ACC112 (cell line): ENCODE data around the gene PRSS12.

ENCODE experiments used
- H2AFZ ChIP-seq: fragments of 200-600 bp; sonication (generic); one replicate; pipeline ENCODE4 v1.6.0; 2017; ENCODE audit warnings: antibody characterized with exemption, low read length; ENCODE audit not compliant: unreplicated experiment
- H3K27ac ChIP-seq: fragments of 200-600 bp; sonication (generic); 2 replicates; pipeline ENCODE4 v1.5.1; 2014; ENCODE audit warnings: low read depth, mild to moderate bottlenecking, antibody characterized with exemption, low read length, moderate library complexity
- H3K27me3 ChIP-seq: fragments of 200-600 bp; sonication (generic); 2 replicates; pipeline ENCODE4 v1.6.1; 2014; ENCODE audit warnings: mild to moderate bottlenecking, antibody characterized with exemption, low read length, moderate library complexity, mixed read lengths; ENCODE audit not compliant: insufficient read depth
- H3K36me3 ChIP-seq: fragments of 200-600 bp; sonication (generic); 2 replicates; pipeline ENCODE4 v1.6.1; 2016; ENCODE audit warnings: mild to moderate bottlenecking, antibody characterized with exemption, low read length, moderate library complexity, mixed read lengths; ENCODE audit not compliant: insufficient read depth
- H3K4me1 ChIP-seq: fragments of 200-600 bp; sonication (generic); one replicate; pipeline ENCODE4 v1.6.1; 2016; ENCODE audit warnings: low read length, mixed read lengths; ENCODE audit not compliant: insufficient read depth, unreplicated experiment, control insufficient read depth
- H3K4me3 ChIP-seq: fragments of 200-600 bp; sonication (generic); 2 replicates; pipeline ENCODE4 v1.5.1; 2014; ENCODE audit warnings: mild to moderate bottlenecking, low read depth, low read length
- H3K79me2 ChIP-seq: fragments of 200-600 bp; sonication (generic); one replicate; pipeline ENCODE4 v1.6.0; 2016; ENCODE audit warnings: low read length; ENCODE audit not compliant: control insufficient read depth, unreplicated experiment, insufficient read depth

PRSS12 gene

GRCh38 chr4:118343501-118343900 lies 9.3 kb downstream of the PRSS12 start:
- peaks cover 3% of the 10 kb centered on the region for H3K79me2 ChIP-seq

GRCh38 chr4:118340109-118340508 lies 12.7 kb downstream of the PRSS12 start:
- Histone ChIP-seq H3K27ac (peak overlapping the region; percentile 98), H3K36me3 (no peaks in the 10 kb centered on the region), H2AFZ (no peak overlapping the region), H3K4me1 (peaks cover 42% of the 10 kb centered on the region), H3K27me3 (no peaks in the 10 kb centered on the region), H3K4me3 (no peak overlapping the region), H3K79me2 (peaks cover 3% of the 10 kb centered on the region)

More at GRCh38 chr4:118343501-118343900, 9.3 kb downstream of the PRSS12 start:
- H3K27me3 ChIP-seq: no peaks in the 10 kb centered on the region
- peaks cover 39% of the 10 kb centered on the region for H3K4me1 ChIP-seq
- no peak overlapping the region for H2AFZ ChIP-seq
- H3K4me3 ChIP-seq: no peak overlapping the region
- no peaks in the 10 kb centered on the region for H3K36me3 ChIP-seq
- H3K27ac ChIP-seq: no peak overlapping the region

GRCh38 chr4:118338981-118339765 lies 13.6 kb downstream of the PRSS12 start:
- Histone ChIP-seq H3K4me3 (peak overlapping the region; percentile 30), H3K36me3 (no peaks in the 10 kb centered on the region; the same call in 1 of the 2 replicates), H2AFZ (no peak overlapping the region), H3K79me2 (peaks cover 3% of the 10 kb centered on the region), H3K27ac (peak overlapping the region; percentile 98), H3K27me3 (no peaks in the 10 kb centered on the region), H3K4me1 (peaks cover 34% of the 10 kb centered on the region)

GRCh38 chr4:118338518-118338917 lies 14.3 kb downstream of the PRSS12 start:
- Histone ChIP-seq H3K27ac (peak overlapping the region; percentile 98), H3K79me2 (peaks cover 3% of the 10 kb centered on the region), H3K36me3 (no peaks in the 10 kb centered on the region; the same call in 1 of the 2 replicates), H2AFZ (no peak overlapping the region), H3K4me1 (peaks cover 34% of the 10 kb centered on the region), H3K27me3 (no peaks in the 10 kb centered on the region), H3K4me3 (peak overlapping the region; percentile 30)

GRCh38 chr4:118337954-118338353 lies 14.8 kb downstream of the PRSS12 start:
- Histone ChIP-seq H3K4me3 (no peak overlapping the region; the same call in 1 of the 2 replicates), H3K36me3 (no peaks in the 10 kb centered on the region; the same call in 1 of the 2 replicates), H3K4me1 (peaks cover 34% of the 10 kb centered on the region), H3K27ac (peak overlapping the region; percentile 98), H2AFZ (peak overlapping the region; percentile 47), H3K27me3 (no peaks in the 10 kb centered on the region), H3K79me2 (peaks cover 3% of the 10 kb centered on the region)

- Histone ChIP-seq H3K27ac (no peak overlapping the region), H3K27me3 (no peaks in the 10 kb centered on the region), H3K4me3 (no peak overlapping the region), H3K79me2 (no peaks in the 10 kb centered on the region), H3K4me1 (peaks cover 34% of the 10 kb centered on the region), H3K36me3 (no peaks in the 10 kb centered on the region; the same call in 1 of the 2 replicates), H2AFZ (no peak overlapping the region)
These were observed 17.0 kb downstream of the PRSS12 start for GRCh38 chr4:118335774-118336173.

GRCh38 chr4:118335324-118335723 lies 17.5 kb downstream of the PRSS12 start:
- no peak overlapping the region for H3K27ac ChIP-seq
- H3K4me1 ChIP-seq: peaks cover 30% of the 10 kb centered on the region
- H3K79me2 ChIP-seq: no peaks in the 10 kb centered on the region
- no peak overlapping the region for H2AFZ ChIP-seq
- no peaks in the 10 kb centered on the region for H3K27me3 ChIP-seq
- H3K36me3 ChIP-seq: no peaks in the 10 kb centered on the region; the same call in 1 of the 2 replicates
- H3K4me3 ChIP-seq: no peak overlapping the region

GRCh38 chr4:118331352-118331751 lies 21.5 kb downstream of the PRSS12 start:
- Histone ChIP-seq H3K27me3 (no peaks in the 10 kb centered on the region), H3K27ac (no peak overlapping the region), H3K79me2 (no peaks in the 10 kb centered on the region), H2AFZ (no peak overlapping the region), H3K4me3 (no peak overlapping the region), H3K4me1 (peaks cover 10% of the 10 kb centered on the region), H3K36me3 (no peaks in the 10 kb centered on the region; the same call in 1 of the 2 replicates)

- Histone ChIP-seq H3K36me3 (no peaks in the 10 kb centered on the region; the same call in 1 of the 2 replicates), H2AFZ (no peak overlapping the region), H3K79me2 (no peaks in the 10 kb centered on the region), H3K27me3 (no peaks in the 10 kb centered on the region), H3K4me1 (peaks cover 10% of the 10 kb centered on the region), H3K4me3 (no peak overlapping the region), H3K27ac (no peak overlapping the region)
These were observed 23.0 kb downstream of the PRSS12 start for GRCh38 chr4:118329849-118330248.

GRCh38 chr4:118327554-118328241 lies 25.1 kb downstream of the PRSS12 start:
- no peaks in the 10 kb centered on the region for H3K79me2 ChIP-seq
- peaks cover 16% of the 10 kb centered on the region for H3K4me1 ChIP-seq
- no peak overlapping the region for H2AFZ ChIP-seq

More at GRCh38 chr4:118327554-118328241, 25.1 kb downstream of the PRSS12 start:
- Histone ChIP-seq H3K27me3 (no peaks in the 10 kb centered on the region), H3K4me3 (peak overlapping the region; percentile 35; the same call in 1 of the 2 replicates), H3K36me3 (no peaks in the 10 kb centered on the region), H3K27ac (no peak overlapping the region)
